NCI-H1105 treated with DMSO at 0.1 percent for 48 hours (cell line): ENCODE results near the gene DUSP8.

ENCODE experiments used
- DNase-seq: peaks from one replicate; lab custom pipeline; 2025; lab: John Stamatoyannopoulos, UW

Gene DUSP8

GRCh38 chr11:1565173-1565903 is 6.7 kb downstream of the DUSP8 start:
- no peak for DNase-seq

DNA sequence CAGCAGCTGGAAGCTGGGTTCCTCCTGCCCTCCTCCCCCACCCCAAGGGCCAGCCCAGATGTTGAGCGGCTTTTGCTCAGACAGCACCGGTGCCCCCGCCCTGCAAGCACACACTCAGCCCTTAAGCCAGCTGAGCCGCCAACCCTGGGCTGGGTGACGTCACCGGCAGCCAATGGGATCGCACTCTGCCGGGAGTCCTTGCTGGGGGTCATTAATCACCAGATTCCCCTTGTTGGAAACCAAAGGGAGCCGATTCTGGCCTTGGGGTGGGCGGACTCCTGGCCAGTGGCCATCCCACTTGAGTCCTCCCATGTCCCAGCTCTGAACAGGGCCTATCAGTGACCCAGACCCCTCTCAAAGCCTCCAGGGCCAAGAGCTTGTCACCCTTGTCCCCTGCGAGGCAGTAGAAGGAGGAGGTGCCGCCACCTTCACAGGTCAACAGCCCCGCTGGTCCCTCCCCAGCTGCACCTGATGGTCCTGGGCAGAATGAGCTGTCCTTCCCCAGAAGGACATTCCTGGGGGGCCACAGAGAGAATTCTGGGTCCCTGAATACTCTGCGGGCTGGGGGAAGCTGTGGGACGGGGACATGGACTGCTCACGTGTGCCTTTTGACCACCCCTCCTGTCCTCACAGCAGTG is 7.4 kb downstream of the DUSP8 start:
- DNase-seq, result no peak

GRCh38 chr11:1563697-1564534 is 8.2 kb downstream of the DUSP8 start:
- DNase-seq, result no peak

DNA sequence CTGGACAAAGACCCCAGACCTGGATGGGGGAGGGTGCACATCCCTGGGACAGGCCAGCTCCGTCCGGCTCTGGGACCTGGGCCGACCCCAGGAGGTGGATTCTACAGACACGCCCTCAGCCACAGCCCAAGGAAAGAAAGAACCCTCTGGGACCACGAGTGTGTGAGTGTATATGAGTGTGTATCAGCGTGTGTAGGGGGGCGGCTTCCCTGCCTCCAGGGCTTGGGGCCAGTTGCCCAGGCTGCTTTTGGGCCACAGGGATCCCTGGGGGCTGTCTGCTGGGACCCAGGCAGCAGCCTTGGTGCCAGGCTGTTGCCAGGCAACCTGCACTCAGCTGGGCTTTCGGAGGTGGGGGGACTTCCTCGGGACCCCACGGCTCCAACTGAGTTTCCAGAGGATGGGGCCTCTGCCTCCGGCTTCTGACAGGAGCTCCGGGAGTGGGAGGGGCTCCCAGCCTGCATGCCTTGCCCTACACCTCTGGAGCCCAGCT is 8.9 kb downstream of the DUSP8 start:
- DNase-seq, result no peak

- DNase-seq, result no peak
Measured at GRCh38 chr11:1562469-1563148, 9.5 kb downstream of the DUSP8 start.

DNA sequence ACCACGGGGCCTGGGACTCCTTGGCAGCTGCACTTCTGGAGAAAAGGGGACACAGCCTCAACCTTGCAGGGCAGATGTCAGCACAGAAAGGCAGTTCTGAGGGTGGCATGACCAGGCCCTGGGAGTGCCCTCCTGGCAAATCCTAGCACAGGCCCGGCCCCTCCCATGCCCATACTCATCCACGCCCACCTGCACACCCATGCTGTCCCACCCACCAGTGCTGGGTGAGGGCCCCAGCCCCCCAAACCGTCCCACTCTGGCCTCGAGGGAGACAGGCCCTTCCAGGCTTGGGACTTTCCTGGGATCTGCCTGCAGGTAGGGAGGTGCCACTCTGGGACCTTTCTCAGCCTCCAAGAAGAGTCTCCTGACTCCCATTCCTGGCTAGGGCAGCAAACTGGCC is 10.1 kb downstream of the DUSP8 start:
- DNase-seq, result no peak

DNA sequence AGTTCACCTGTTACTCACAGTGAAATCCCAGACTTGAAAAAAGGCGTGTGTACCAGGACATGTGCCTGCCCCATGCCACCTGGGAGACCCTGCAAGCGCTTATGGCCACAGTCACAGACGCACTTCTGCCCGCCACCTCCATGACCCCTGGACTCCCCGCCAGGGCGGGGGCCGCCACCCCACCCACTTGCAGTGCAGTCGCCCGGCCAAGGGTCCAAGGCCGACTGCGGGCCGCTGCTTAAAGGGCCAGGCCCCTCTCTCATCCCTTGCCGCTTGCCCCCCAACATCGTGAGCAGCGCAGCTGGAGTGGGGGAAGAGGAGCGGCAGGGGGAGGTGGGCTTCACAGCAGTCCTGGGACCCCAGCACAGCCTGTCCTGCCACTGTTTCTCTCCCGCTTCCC is 10.8 kb downstream of the DUSP8 start:
- DNase-seq, result no peak

GRCh38 chr11:1560649-1561251 is 11.3 kb downstream of the DUSP8 start:
- no peak for DNase-seq

- DNase-seq, result no peak
Measured at GRCh38 chr11:1560002-1560648, 11.9 kb downstream of the DUSP8 start.

DNA sequence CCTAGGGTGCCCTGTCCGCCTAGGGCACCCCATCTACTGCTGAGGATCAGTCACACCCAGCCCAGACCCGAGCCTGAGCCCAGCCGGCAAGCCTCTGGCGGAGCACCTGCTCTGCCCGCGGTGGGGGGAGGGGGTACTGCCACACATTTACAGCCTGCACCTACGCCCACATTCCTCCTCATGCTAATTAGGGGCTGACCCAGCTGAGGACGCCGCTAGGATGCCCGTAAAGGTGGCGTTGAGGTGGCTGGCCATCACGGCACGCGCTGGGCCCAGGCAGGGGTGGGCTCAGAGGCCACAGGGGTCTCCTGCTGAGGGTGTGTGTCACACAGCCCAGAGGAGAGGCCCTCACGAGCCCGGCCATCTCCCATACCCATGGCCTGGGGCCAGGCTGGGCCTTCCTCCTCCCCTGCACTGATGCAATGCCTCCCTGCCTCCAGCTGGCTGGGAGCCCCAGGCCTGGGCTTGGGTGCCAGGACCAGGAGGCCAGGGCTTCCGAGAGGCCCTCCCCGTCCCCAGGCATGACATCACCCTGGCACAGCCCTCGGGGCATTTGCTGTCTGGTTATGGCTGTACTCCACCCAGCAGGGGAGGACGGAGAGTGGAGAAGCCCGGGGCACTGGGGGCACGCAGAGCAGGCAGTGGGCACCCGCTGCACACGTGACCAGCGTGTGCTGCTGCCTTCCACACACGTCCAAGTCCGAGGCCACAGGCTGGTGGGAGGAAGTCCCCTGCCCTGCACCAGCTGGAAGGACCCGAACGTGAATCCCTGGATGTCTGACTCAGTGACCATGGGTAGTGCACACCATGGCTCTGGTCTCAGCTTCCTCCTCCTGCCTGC is 12.7 kb downstream of the DUSP8 start:
- peak; percentile 34 for DNase-seq

DNA sequence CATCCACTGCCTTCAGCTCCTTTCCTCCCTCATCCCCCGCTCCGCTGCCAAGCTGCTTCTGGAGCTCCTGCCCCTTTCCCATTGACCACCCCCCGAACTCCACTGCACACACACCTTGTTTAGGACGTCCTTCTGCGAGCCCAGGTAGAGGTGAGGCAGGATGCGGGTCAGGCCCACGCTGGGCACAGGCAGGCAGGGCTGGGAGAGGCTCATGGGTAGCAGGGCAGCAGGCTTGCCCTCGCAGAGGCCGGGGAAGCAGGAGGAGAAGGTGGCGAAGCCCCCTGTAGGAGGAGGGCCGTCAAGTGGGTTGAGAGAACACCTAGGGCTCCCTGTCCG is 13.3 kb downstream of the DUSP8 start:
- no peak for DNase-seq

DNA sequence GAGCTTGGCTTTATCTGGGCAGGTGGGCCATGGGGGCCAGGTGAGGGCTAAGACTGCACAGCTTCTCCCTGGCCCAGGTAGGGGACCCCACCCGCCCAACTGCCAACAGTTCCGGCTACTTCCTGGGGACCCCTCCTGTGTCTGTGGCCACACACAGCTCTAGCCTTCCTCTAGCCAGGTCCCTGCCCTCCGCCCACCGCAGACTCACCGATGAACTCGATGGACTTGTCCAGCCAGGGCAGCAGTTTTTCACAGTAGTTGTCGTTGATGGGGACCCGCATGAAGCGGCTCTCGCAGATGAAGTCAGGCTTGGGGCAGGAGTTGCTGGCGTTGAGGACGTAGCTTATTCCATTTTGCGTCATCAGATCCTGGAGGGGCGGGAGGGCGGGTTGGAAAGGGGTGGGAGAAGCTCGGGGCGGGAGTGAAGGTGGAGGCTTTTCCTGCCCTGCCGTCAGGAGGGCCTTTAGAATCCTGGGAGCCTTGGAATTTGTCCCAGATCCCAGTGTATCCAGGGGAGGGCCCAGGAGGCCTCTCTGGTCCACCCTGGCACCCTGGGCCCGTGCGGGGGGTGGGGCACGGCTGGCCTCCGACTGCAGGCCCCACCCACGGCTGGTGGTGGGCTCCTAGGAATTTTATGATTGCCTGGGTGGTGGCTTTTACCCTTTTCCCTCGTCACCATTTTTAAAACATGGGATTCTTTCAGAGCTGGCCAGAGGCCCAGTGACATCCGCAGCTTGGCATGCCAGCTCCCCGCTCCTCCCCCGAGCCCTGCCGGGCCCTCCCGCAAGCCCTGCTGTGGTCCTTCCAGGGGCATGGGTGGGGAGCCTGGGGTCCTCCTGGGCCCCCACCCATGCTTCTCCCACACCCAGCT is 13.9 kb downstream of the DUSP8 start:
- no peak for DNase-seq

DNA sequence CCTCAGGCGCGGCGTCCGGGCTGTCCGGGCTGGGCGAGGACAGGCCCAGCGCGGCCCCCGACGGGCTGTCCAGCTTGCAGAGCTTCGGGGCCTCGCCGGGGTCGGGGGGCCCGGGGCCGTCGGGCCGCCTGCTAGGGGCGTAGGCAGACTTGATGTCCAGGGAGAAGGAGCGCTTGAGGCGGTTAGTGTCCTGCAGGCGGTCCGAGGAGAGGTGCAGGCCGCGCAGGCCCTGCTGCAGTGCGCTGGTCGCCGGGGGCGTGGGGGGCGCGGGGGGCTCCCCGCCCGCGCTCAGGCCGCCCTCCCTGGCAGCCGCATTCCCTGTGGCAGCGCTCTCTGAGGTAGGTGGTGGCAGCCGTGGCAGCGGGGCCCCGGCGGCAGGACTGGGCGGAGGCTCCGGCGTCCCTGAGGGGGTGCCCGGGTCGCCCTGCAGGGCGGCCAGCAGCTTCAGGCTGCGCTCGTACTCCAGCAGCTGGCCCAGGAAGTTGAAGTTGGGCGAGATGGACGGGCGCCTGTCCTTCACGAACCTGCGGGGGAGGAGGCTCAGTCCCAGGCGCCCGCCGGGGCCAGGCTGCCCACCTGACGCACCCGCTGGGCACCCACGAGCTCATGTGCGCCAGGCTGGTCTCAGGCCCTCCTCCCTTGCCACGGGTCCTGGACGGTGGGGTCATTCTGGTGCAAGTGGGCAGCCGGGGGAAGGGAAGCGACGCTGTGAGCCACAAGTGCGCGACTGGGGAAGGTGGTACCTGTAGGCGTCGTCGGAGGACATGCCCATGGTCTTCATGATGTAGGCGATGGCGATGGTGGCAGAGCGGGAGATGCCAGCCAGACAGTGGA is 14.8 kb downstream of the DUSP8 start:
- DNase-seq, result no peak

DNA sequence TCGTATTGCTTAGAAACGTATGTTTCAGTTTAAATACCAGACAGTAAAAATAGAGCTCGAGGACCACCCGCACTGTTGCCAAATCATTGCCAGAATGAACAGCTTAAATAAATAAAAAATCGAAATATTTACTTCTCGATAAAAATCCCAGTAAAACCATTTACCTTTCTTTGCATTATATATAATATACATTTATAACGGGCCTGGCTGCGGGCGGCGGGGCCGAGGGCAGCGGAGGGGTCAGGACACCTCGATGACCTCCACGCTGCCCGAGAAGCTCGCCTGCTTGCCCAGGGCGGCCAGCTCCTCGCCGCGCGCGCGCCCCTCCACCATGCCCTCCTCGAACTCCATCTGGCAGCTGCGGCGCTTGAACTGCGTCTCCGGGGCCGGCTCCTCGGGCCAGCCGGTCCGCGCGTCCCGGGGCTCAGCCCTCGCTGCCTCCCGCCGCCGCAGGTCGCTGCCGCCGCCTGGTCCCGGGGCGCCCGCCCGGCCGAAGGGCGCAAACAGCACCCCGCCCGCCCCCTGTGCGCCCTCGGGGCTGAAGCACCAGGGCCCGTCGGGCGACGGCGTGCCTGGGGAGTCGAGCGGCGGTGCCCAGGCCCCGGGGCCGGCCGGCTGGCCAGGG is 15.7 kb downstream of the DUSP8 start:
- DNase-seq, result no peak

GRCh38 chr11:1555713-1556153 is 16.3 kb downstream of the DUSP8 start:
- DNase-seq, result no peak

DNA sequence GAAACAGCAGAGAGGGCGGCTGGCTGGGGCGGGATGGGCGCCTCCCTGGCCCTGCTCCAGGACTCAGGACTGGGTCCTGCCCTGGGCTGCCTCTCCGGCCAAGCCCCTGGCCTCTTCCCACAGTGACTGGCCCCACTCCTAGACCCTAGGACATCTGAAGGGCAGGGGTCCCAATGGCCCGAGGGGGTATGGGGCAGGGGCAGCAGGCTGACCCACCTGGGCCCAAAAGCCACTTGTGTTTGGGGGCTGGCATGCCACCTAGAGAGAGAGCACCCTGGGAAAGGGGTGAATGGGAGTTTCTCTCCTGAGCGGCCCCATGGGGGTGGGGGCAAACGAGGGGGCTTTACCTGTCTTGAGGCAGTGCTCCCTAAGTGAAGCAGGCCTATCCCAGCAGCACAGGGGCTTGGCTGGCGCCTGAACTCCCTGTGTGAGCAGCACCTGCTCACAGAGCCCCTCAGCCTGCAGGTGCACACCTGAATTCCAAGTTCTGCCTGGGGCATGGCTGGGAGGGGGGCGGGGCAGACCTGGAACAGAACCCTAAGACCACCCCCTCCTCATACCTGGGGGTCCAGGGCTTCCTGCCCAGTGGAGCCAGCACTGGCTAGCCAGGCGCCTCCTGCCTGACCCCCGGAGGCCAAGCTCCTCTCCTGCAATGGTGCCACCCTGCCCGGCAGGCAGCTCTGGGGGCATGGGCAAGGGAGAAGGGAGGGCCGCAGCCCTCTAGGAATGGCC is 16.9 kb downstream of the DUSP8 start:
- DNase-seq, result no peak
